GM12801 (cell line): Measurements from ENCODE around the gene ZBTB17.

Experiments used
- TF ChIP-seq, protein P1 (sequence below): IDR thresholded peaks from one replicate; pipeline ENCODE4 v1.5.1; 2011; ENCODE audit warnings: control low read depth; ENCODE audit not compliant: insufficient read length; ENCODE audit errors: extremely low read depth

Gene ZBTB17

DNA sequence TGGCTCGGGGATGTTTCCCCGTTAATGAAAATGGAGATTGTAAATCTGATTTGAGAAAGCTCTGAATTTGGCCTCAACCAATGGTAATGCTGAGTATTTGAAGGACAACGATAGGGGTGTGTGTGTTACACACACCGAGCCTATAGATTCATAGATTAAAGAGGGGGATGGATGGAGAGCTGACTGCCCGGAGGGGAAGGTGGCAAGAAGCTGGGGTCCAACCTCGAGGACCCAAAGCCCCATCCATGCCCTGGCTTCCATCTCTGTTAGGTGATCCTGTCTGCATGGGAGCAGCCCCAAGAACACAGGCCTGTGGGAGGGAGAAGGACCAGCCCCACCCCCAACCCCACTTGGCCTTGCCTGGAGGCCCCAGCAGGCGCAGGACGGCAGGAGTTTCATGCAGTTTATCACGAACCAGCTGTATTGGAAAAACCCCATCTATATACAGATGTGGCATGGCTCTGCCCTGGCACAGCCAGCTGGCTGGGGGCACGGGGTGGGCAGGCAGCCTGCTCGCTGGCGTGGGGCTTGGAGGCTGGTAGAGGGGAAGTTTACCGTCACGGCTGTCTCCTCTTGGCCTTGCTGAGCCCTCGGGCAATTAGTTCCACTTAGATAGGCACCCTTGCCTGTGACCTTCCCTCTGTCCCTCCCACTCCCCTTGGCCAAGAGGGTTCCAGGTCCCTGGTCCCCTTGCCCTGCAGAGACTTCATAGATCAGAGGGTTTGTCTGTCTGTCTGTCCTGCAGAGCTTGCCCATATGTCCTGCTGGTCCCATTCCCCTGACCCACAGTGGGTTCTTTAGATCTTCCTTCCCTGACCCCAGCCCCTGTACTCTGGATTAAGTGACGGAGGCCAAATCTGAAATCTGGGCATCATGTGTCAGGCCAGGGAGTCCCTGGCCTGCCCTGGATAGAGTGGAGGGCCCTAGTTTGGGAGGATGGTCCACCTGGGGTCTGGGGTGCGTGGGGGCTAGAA is 38.9 kb upstream of the ZBTB17 start:
- TF ChIP-seq, protein P1, sequence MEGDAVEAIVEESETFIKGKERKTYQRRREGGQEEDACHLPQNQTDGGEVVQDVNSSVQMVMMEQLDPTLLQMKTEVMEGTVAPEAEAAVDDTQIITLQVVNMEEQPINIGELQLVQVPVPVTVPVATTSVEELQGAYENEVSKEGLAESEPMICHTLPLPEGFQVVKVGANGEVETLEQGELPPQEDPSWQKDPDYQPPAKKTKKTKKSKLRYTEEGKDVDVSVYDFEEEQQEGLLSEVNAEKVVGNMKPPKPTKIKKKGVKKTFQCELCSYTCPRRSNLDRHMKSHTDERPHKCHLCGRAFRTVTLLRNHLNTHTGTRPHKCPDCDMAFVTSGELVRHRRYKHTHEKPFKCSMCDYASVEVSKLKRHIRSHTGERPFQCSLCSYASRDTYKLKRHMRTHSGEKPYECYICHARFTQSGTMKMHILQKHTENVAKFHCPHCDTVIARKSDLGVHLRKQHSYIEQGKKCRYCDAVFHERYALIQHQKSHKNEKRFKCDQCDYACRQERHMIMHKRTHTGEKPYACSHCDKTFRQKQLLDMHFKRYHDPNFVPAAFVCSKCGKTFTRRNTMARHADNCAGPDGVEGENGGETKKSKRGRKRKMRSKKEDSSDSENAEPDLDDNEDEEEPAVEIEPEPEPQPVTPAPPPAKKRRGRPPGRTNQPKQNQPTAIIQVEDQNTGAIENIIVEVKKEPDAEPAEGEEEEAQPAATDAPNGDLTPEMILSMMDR, result no peak

DNA sequence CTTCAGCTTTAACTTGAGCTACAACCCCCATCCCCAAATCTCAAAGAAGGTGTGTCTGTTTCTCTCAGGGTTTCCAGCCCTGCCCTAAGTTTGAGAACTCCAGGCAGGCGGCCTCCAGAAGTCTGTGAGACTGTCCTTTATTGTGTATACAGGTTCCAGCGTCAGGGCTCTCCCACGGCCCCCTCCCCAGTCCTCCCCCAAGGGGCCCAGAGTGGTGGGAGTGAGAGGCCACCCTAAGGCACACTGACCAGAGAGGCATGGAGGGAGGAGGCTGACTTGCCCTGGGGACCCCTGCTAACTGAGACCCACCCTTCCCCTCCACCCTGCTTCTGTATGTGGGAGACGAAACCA is 38.0 kb upstream of the ZBTB17 start:
- TF ChIP-seq, protein P1, result no peak

DNA sequence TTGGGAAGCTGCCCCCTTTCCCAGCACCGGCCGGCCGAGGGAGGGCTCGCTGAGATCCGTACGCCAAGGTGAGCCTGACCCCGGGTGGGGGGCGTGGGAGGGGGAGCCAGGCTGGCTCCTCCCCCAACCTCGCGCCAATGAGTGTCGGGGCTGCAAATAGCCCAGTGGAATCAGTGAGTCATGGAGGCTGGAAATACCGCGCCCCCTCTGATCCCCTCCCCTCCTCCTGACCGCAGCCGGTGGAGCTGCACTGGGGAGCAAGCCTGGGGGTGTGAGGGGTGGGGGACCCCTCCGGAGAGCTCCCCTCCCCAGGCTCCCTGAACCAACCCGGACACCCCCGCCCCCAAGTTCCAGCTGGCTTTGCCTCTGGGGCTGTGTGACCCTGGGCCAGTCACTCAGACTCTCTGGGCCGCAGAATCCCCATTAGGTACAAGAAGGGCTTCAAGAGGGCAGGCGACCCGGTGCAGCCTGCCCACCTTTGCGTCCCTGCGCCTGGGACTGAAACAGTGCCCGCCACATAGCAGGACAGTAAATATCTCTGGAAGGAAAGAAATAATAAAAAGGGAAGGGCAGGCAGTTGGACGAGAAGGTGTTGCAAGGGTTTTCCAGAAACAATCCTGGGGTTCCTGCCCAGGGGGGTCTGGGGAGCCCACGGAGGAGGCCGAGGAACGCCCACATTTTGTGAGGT is 37.5 kb upstream of the ZBTB17 start:
- TF ChIP-seq, protein P1, result no peak

DNA sequence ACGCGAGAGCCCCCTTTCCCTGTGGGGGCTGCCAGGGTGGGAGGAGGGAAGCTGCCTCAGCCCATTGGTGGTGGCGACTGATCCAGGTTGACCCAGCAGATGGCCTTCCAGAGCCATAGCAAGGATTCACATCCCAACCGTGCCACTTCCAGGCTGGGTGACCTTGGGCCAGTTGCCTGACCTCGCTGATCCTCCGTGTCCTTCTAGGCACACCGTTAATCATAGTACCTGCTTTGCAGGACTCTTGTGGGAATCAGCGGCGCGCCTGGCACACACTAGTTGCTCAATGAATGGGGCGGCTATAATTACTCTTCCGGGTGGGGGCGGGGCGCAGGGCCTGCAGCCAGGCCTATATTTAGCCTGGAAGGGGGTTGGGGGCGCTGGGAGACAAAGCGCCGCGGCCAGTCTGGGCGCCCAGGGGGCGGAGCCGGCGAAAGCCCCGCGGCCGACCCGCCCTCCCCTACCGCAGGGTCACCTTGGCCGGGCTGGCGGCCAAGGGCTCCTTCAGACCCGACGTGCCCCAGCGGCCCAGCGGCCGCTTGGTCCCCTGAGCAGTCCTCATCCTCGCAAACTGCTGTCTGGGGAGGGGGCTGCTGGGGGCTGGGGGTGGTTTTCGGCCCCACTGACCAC is 36.8 kb upstream of the ZBTB17 start:
- TF ChIP-seq, protein P1, result no peak

DNA sequence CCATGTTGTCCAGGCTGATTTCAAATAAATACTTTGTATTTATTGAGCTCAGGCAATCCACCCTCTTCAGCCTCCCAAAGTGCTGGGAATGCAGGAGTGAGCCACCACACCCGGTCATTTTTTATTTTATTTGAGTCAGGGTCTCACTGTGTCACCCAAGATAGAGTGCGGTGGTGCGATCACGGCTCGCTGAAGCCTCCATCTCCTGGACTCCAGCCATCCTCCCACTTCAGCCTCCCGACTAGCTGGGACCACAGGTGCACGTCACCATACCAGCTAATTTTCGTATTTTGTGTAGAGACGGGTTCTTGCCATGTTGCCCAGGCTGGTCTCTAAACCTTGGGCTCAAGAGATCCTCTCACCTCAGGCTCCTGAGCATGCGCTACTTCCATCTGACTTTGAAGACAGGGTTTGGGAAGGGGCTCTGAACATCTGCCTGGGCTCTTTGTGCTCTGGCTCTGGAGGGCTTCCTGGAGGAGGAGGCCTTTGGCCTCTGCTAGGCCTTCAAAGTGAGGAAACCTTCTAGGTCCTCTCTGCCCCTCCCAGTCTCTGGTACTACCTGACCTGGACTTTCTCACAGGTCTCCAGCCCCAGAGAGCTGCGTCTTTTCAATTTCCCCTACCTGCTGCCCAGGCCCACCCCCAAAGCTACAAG is 36.2 kb upstream of the ZBTB17 start:
- TF ChIP-seq, protein P1, result no peak

DNA sequence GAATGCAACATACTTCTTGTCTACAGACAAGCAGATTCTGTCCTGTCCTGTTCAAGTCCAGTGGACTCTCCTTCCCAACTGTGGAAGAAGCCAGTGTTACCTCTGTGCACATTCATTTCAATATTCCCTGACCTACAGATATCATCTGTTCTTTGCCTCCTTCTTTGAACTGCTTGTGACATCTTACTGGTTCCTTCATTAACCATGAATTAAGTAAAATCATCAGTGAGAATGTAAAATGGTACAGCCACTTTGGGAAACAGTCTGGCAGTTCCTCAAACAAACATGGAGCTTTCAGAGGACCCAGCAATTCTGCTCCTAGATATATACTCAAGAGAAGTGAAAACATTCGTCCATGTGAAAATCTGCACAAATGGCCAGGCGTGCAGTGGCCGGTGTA is 34.9 kb upstream of the ZBTB17 start:
- TF ChIP-seq, protein P1, result no peak

DNA sequence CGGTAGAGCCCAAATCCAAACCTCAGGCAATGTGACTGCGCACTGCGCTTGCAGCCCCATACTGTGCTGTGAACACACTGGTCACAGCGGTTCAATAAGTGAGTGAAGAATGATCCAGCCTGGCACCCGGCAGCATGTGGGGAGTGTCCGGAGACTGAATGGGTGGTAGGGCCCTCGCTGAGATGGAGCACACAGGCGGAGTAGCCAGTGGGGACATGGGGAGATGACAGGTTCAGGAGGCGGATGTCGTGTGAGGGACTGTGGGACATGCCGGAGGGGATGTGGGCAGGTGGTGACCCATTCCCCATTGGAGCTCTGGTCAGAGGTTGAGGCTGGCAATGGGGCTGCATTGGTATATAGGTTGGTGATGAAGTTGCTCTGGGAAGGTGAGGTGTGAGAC is 33.8 kb upstream of the ZBTB17 start:
- TF ChIP-seq, protein P1, result no peak
